HG02885 (cell line): ENCODE data around the gene GALC.

ENCODE experiments used
- ATAC-seq: cut with Tn5 transposase; IDR thresholded peaks from one replicate; pipeline ENCODE4 v1.9.1; 2021; ENCODE audit warnings: mild to moderate bottlenecking; ENCODE audit not compliant: unreplicated experiment, poor library complexity

Gene GALC

GRCh38 chr14:88008039-88008742 is 15.2 kb upstream of the GALC start:
- ATAC-seq: no peak

GRCh38 chr14:88007608-88008007 is 14.6 kb upstream of the GALC start:
- no peak for ATAC-seq

GRCh38 chr14:88005978-88006851 is 13.2 kb upstream of the GALC start:
- peak; percentile 93 for ATAC-seq

GRCh38 chr14:88005050-88005481 is 12.1 kb upstream of the GALC start, which contains the start of gene GPR65:
Gene GPR65 (plus strand): TSS chr14:88005135. CDS start chr14:88010848, 5,713 bp downstream.
- ATAC-seq: peak; percentile 68

GRCh38 chr14:88004506-88005036 is 11.6 kb upstream of the GALC start:
- ATAC-seq: no peak

- ATAC-seq: no peak
Measured at GRCh38 chr14:88003425-88003824, 10.4 kb upstream of the GALC start.

- peak; percentile 17 for ATAC-seq
Measured at GRCh38 chr14:88002421-88003075, 9.6 kb upstream of the GALC start.

- ATAC-seq: no peak
Measured at GRCh38 chr14:87999277-87999676, 6.3 kb upstream of the GALC start.

GRCh38 chr14:87998482-87998881 is 5.5 kb upstream of the GALC start:
- no peak for ATAC-seq

- no peak for ATAC-seq
Measured at GRCh38 chr14:87996291-87996592, 3.3 kb upstream of the GALC start.

GRCh38 chr14:87995500-87996290 is 2.7 kb upstream of the GALC start:
- no peak for ATAC-seq

GRCh38 chr14:87994974-87995373 is 2.0 kb upstream of the GALC start:
- ATAC-seq: peak; percentile 46

GRCh38 chr14:87992346-87992717 is 650 bp downstream of the GALC start:
- ATAC-seq: peak; percentile 8

- no peak for ATAC-seq
Measured at GRCh38 chr14:87990682-87991081, 2.3 kb downstream of the GALC start.

- ATAC-seq: no peak
Measured at GRCh38 chr14:87989956-87990299, 3.1 kb downstream of the GALC start.

- ATAC-seq: no peak
Measured at GRCh38 chr14:87989221-87989955, 3.6 kb downstream of the GALC start.

GRCh38 chr14:87979689-87980088 is 13.3 kb downstream of the GALC start:
- ATAC-seq: no peak

- no peak for ATAC-seq
Measured at GRCh38 chr14:87975636-87976035, 17.3 kb downstream of the GALC start.

GRCh38 chr14:87971010-87971409 is 22.0 kb downstream of the GALC start:
- ATAC-seq: peak; percentile 83

- no peak for ATAC-seq
Measured at GRCh38 chr14:87967496-87967895, 25.5 kb downstream of the GALC start.
